Right lobe of liver (tissue), 4 donors: Measurements from ENCODE around the gene PCNX1.

ENCODE experiments used
- POLR2A ChIP-seq: fragments of 450-650 bp; IDR thresholded peaks from one replicate; pipeline ENCODE4 v1.6.1; 2017; ENCODE audit warnings: antibody characterized with exemption, mild to moderate bottlenecking
- TF ChIP-seq, protein P1 (sequence below), 4 donors: fragments of 200-600 bp in 3 of 4; fragments of 450-650 bp in 1 of 4; IDR thresholded peaks; one replicate each; pipeline versions ENCODE4 v1.5.1 to v1.8.0; 2016 to 2022; ENCODE audit warnings: antibody characterized with exemption in 4 of 4, mild to moderate bottlenecking in 2 of 4
- donor health status: DM: no; HTN: no; CAD: no.
- donor health status: DM: no; HTN: no; CAD: no.
- donor health status: DM: no; HTN: yes; CAD: no.

DNA sequence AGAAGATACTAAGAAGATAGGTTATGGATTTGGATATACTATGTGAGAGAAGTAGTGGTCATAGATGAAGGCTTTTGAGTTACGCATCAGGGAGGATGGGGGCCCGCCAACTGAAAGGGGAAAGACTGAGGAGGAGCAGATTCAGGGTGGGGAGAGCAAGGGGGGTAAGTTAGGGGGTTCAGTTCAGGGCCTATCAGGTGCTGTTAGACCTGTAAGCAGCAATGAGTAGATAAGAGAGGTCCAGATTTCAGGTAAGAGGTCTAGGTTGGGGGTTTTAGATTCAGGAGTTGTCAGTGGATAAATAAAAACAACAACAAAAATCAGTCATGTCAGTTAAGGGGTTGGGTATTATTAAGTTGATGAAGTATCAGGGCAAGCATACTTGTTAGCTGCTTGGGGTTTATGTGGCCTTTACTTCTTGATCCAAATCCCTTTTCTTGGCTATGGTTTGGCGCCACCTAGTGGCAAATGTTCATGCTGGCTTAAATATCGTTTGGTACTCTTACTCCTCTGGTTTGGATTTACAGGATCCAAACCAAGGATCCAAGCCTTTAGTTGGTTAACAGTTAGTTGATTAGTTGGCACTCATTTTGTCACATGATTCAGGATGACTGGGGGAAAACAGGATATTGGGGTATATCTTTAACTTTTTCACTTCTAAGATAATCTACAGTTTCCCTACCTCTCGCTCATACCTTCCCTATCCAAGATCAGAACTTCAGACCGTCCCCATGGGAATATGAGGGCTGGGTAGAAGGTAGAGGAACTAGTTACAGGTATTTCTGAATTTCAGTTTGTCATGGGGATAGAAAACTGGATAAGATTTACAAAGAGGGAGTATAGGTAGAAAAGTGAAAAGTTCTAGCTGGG, 65.1 kb downstream of the PCNX1 start:
- TF ChIP-seq, protein P1, sequence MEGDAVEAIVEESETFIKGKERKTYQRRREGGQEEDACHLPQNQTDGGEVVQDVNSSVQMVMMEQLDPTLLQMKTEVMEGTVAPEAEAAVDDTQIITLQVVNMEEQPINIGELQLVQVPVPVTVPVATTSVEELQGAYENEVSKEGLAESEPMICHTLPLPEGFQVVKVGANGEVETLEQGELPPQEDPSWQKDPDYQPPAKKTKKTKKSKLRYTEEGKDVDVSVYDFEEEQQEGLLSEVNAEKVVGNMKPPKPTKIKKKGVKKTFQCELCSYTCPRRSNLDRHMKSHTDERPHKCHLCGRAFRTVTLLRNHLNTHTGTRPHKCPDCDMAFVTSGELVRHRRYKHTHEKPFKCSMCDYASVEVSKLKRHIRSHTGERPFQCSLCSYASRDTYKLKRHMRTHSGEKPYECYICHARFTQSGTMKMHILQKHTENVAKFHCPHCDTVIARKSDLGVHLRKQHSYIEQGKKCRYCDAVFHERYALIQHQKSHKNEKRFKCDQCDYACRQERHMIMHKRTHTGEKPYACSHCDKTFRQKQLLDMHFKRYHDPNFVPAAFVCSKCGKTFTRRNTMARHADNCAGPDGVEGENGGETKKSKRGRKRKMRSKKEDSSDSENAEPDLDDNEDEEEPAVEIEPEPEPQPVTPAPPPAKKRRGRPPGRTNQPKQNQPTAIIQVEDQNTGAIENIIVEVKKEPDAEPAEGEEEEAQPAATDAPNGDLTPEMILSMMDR (IDR thresholded peaks at IDR 0.05), result peak; percentile 92 to 96 (median 95)
- TF ChIP-seq POLR2A, result no peak
